Body of pancreas (tissue), 4 donors: Measurements from ENCODE around the gene CLEC16A. TPM values are rescaled to one million over a fixed set of nuclear protein-coding genes. Genes with fewer than 3 reads are reported as not detected.
A peak's percentile ranks its signal among the peaks of the same experiment; 100 is the strongest.

ENCODE experiments used
- ATAC-seq: fragments of 150-250 bp; one replicate; pipeline ENCODE4 v1.9.1; 2016
- DNase-seq, 4 donors: peaks; one replicate each; pipeline ENCODE4 v3.0.0-alpha.2; 2019
- H3K27ac ChIP-seq, 4 donors: fragments of 200-600 bp; sonication (generic); 1 replicate in 3 of 4; 2 replicates in 1 of 4; pipeline versions ENCODE4 v1.5.1 to v1.6.1; 2016 to 2019; ENCODE audit warnings: mild to moderate bottlenecking in 1 of 4, mixed read lengths in 1 of 4, moderate library complexity in 1 of 4
- H3K27me3 ChIP-seq, 2 donors: fragments of 200-600 bp; sonication (generic); one replicate each; pipeline ENCODE4 v1.6.0; 2016; ENCODE audit warnings: mild to moderate bottlenecking in 1 of 2
- H3K36me3 ChIP-seq, 2 donors: fragments of 200-600 bp; sonication (generic); replicated peaks in 1 of 2; 2 replicates each; pipeline ENCODE4 v1.5.1; 2016; ENCODE audit warnings: low read depth in 2 of 2; ENCODE audit not compliant: insufficient read depth in 1 of 2
- H3K4me1 ChIP-seq: fragments of 200-600 bp; sonication (generic); one replicate; pipeline ENCODE4 v1.6.0; 2016
- H3K4me3 ChIP-seq, 2 donors: fragments of 200-600 bp; sonication (generic); 1 replicate in 1 of 2; 2 replicates in 1 of 2; pipeline ENCODE4 v1.5.1; 2016 to 2019
- H3K9me3 ChIP-seq, 3 donors: fragments of 200-600 bp; sonication (generic); 1 replicate in 2 of 3; 2 replicates in 1 of 3; pipeline ENCODE4 v1.5.1; 2016
- CTCF ChIP-seq, 7 experiments: fragments of 450-650 bp in 4 of 7; fragments of 200-600 bp in 3 of 7; sonication (generic) in 3 of 7; IDR thresholded peaks; one replicate each; pipeline ENCODE4 v1.5.1; 2016 to 2019; ENCODE audit warnings: antibody characterized with exemption in 7 of 7
- POLR2A ChIP-seq, 3 donors: fragments of 450-650 bp; IDR thresholded peaks; one replicate each; pipeline ENCODE4 v1.6.1; 2016; ENCODE audit warnings: antibody characterized with exemption in 3 of 3, mild to moderate bottlenecking in 2 of 3
- WGBS, 2 donors: methylation state at CpG; one replicate each; pipeline ENCODE4 v1.1.5; 2017; 5-methylcytosine and 5-hydroxymethylcytosine counted together
- intact Hi-C: fragments of 100-400 bp; cut with DNase I; formaldehyde crosslinking; loops from one replicate; pipeline ENCODE4 v1.15.1; 2023
- total RNA-seq, 2 donors: library from RNA; depleted of rRNA; stranded (reverse); fragments of >200 nt; gene quantifications; one replicate each; pipeline ENCODE4 v1.1.0, GENCODE V29; 2016

CLEC16A gene
- total RNA-seq, 2 donors from 2014 or later, result 15.0 to 21.4 TPM

- Histone ChIP-seq H3K27me3 (no peaks in the 10 kb centered on the region), H3K36me3 (peaks cover 0 to 3% of the 10 kb centered on the region in 2 donors), H3K27ac (peak overlapping the region in 3 of 4 donors; percentile 24 to 44 (median 34)), H3K4me1 (peaks cover 16% of the 10 kb centered on the region), H3K9me3 (no peaks in the 10 kb centered on the region), H3K4me3 (no peak overlapping the region)
- intact Hi-C loops, result loop anchor here (5.0 to 10.0 kb wide), 2 partner anchors 296 to 389 kb away; partner anchors contain the start of gene TNP2
- TF ChIP-seq CTCF (IDR thresholded peaks at IDR 0.05), result no peak
- TF ChIP-seq POLR2A (IDR thresholded peaks at IDR 0.05), result no peak
- WGBS, 2 donors, result 65 to 94% methylated on average over 3 of the region's 3 CpGs
- no peak for ATAC-seq
- DNase-seq, result no peak
These were observed 24.1 kb downstream of the CLEC16A start for GRCh38 chr16:10968498-10968897.

GRCh38 chr16:10969615-10970014 lies 25.3 kb downstream of the CLEC16A start:
- intact Hi-C loops, result loop anchor here (5.0 to 10.0 kb wide), 2 partner anchors 295 to 388 kb away; partner anchors contain the start of gene TNP2
- Histone ChIP-seq H3K9me3 (no peaks in the 10 kb centered on the region), H3K4me3 (no peak overlapping the region), H3K36me3 (peaks cover 0 to 3% of the 10 kb centered on the region in 2 donors), H3K27me3 (no peaks in the 10 kb centered on the region), H3K4me1 (peaks cover 12% of the 10 kb centered on the region), H3K27ac (no peak overlapping the region)
- 18 to 29% methylated on average over 1 of the region's 1 CpG for WGBS, 2 donors
- TF ChIP-seq CTCF (IDR thresholded peaks at IDR 0.05) (no peak), POLR2A (IDR thresholded peaks at IDR 0.05) (no peak)
- ATAC-seq, result no peak
- no peak for DNase-seq

GRCh38 chr16:10970065-10970464 lies 25.7 kb downstream of the CLEC16A start:
- ATAC-seq (no peak), DNase-seq (no peak)
- WGBS, 2 donors, result 76 to 96% methylated on average over 2 of the region's 2 CpGs
- TF ChIP-seq POLR2A (IDR thresholded peaks at IDR 0.05) (no peak), CTCF (IDR thresholded peaks at IDR 0.05) (no peak)
- Histone ChIP-seq H3K36me3 (peaks cover 0 to 3% of the 10 kb centered on the region in 2 donors), H3K27me3 (no peaks in the 10 kb centered on the region), H3K4me3 (no peak overlapping the region), H3K27ac (no peak overlapping the region), H3K4me1 (peaks cover 12% of the 10 kb centered on the region), H3K9me3 (no peaks in the 10 kb centered on the region)
- intact Hi-C loops, result no loop called here

- ATAC-seq, result peak; percentile 59
- Histone ChIP-seq H3K27me3 (no peaks in the 10 kb centered on the region), H3K4me3 (no peak overlapping the region), H3K27ac (no peak overlapping the region), H3K36me3 (peaks cover 0 to 3% of the 10 kb centered on the region in 2 donors), H3K9me3 (no peaks in the 10 kb centered on the region), H3K4me1 (peaks cover 12% of the 10 kb centered on the region)
- no peak for TF ChIP-seq POLR2A (IDR thresholded peaks at IDR 0.05)
- peak; percentile 69 to 82 (median 70) for TF ChIP-seq CTCF (IDR thresholded peaks at IDR 0.05)
- intact Hi-C loops, result no loop called here
- 64 to 70% methylated on average over 3 of the region's 3 CpGs for WGBS, 2 donors
- DNase-seq, result peak in 3 of 4 donors; percentile 38 to 68 (median 50)
These were observed 27.2 kb downstream of the CLEC16A start for GRCh38 chr16:10971560-10971961.
